GM23248 (cell line): ENCODE data around the gene LRFN4.

ENCODE experiments used
- EZH2 ChIP-seq: fragments of 200-600 bp; sonication (generic); IDR thresholded peaks from 2 replicates; pipeline ENCODE4 v1.6.1; 2018; ENCODE audit warnings: antibody characterized with exemption, mild to moderate bottlenecking; ENCODE audit not compliant: insufficient read depth, poor library complexity, severe bottlenecking
- EZH2phosphoT487 ChIP-seq: fragments of 200-600 bp; sonication (generic); IDR thresholded peaks from 2 replicates; pipeline ENCODE4 v1.6.1; 2018; ENCODE audit warnings: antibody characterized with exemption, moderate library complexity, mild to moderate bottlenecking, low read depth; ENCODE audit not compliant: insufficient read depth

- TF ChIP-seq EZH2: no peak
- no peak for TF ChIP-seq EZH2phosphoT487
These were observed 26.4 kb downstream of the LRFN4 start for GRCh38 chr11:66883016-66883965.
